Panc1 (cell line): ENCODE measurements around the gene FNBP1L. TPM values are rescaled to one million over a fixed set of nuclear protein-coding genes. Genes with fewer than 3 reads are reported as not detected.

Experiments used
- ATAC-seq: fragments of 200-7000 bp; cut with Tn5 transposase; 2 replicates; pipeline ENCODE4 v1.9.1; 2020; ENCODE audit warnings: mild to moderate bottlenecking, moderate library complexity
- BruUV-seq: library from RNA; stranded (reverse); fragments of 400-500 nt; replicated peaks from 2 replicates; lab custom pipeline; 2021; lab: Mats Ljungman, UMichigan
- CTCF ChIA-PET: fragments of 300-600 bp; sonication (Branson Sonifier 250); formaldehyde crosslinking; loops from one replicate; lab custom pipeline; 2022; ENCODE audit warnings: antibody characterized with exemption; lab: Charles Lee
- POLR2A ChIA-PET: fragments of 300-600 bp; sonication (Branson Sonifier 250); formaldehyde crosslinking; loops from one replicate; lab custom pipeline; 2022; ENCODE audit warnings: antibody characterized with exemption; lab: Charles Lee
- DNase-seq: peaks from one replicate; pipeline ENCODE4 v3.0.0-alpha.2; 2010; ENCODE audit warnings: low read depth, low spot score
- H3K27ac ChIP-seq: 2 replicates; pipeline ENCODE4 v1.5.1; 2011; ENCODE audit warnings: mild to moderate bottlenecking, low read length, inconsistent platforms
- H3K27me3 ChIP-seq: fragments of 200-500 bp; sonication (Bioruptor generic); 2 replicates; pipeline ENCODE4 v1.6.0; 2014; ENCODE audit warnings: low read length, inconsistent platforms; ENCODE audit not compliant: control insufficient read depth, insufficient read depth
- H3K36me3 ChIP-seq: fragments of 200-500 bp; sonication (Bioruptor generic); 2 replicates; pipeline ENCODE4 v1.5.1; 2014; ENCODE audit warnings: inconsistent platforms, mild to moderate bottlenecking, low read length, moderate library complexity; ENCODE audit not compliant: control insufficient read depth, insufficient read depth
- H3K4me1 ChIP-seq: 2 replicates; pipeline ENCODE4 v1.5.1; 2011; ENCODE audit warnings: inconsistent platforms, mild to moderate bottlenecking, low read length, moderate library complexity; ENCODE audit not compliant: control insufficient read depth, insufficient read depth
- H3K4me3 ChIP-seq, 2 experiments: 2 replicates each; pipeline ENCODE4 v1.5.1; 2011 to 2012; ENCODE audit warnings: low read depth in 2 of 2, low read length in 2 of 2, mild to moderate bottlenecking in 2 of 2, inconsistent platforms in 1 of 2, moderate library complexity in 1 of 2
- H3K9me3 ChIP-seq: fragments of 200-500 bp; sonication (Bioruptor generic); 2 replicates; pipeline ENCODE4 v1.5.1; 2014; ENCODE audit warnings: low read depth, mild to moderate bottlenecking, inconsistent platforms, low read length, moderate library complexity; ENCODE audit not compliant: control insufficient read depth, insufficient read depth
- CTCF ChIP-seq: fragments of 450-650 bp; IDR thresholded peaks from 2 replicates; pipeline ENCODE4 v1.5.1; 2017; ENCODE audit warnings: mild to moderate bottlenecking
- POLR2AphosphoS5 ChIP-seq: IDR thresholded peaks from 2 replicates; pipeline ENCODE4 v1.6.1; 2012; ENCODE audit warnings: mild to moderate bottlenecking, low read depth, low read length, moderate library complexity
- REST ChIP-seq, 2 experiments: IDR thresholded peaks; 2 replicates each; pipeline ENCODE4 v1.6.1; 2011 to 2012; ENCODE audit warnings: low read depth in 2 of 2, control low read depth in 1 of 2, low read length in 1 of 2, mild to moderate bottlenecking in 1 of 2, moderate library complexity in 1 of 2; ENCODE audit not compliant: insufficient read depth in 1 of 2
- SIN3A ChIP-seq: IDR thresholded peaks from 2 replicates; pipeline ENCODE4 v1.6.1; 2012; ENCODE audit warnings: low read depth, mild to moderate bottlenecking, low read length, moderate library complexity, borderline replicate concordance; ENCODE audit not compliant: insufficient read depth
- TCF7L2 ChIP-seq: IDR thresholded peaks from 2 replicates; pipeline ENCODE4 v1.6.1; 2011; ENCODE audit warnings: mild to moderate bottlenecking, low read depth, low read length, inconsistent platforms
- in situ Hi-C: cut with HindIII; loops from 2 replicates; pipeline ENCODE4 v1.10.0; 2016; ENCODE audit warnings: low sequenced_read_pairs, low pct_unique_long_range_greater_than_20kb
- intact Hi-C: fragments of 100-400 bp; cut with micrococcal nuclease; formaldehyde crosslinking; loops from one replicate; pipeline ENCODE4 v1.10.0; 2022; ENCODE audit not compliant: unreplicated experiment
- total RNA-seq: library from RNA; stranded (reverse); gene quantifications from one replicate; pipeline ENCODE4 v1.2.1, GENCODE V29; 2021; ENCODE audit not compliant: unreplicated experiment

FNBP1L gene
- total RNA-seq, 1 experiment from 2014 or later, result 25.1 TPM

GRCh38 chr1:93502571-93502970, 54.7 kb downstream of the FNBP1L start:
- H3K4me3 ChIP-seq, result no peak overlapping the region
- H3K27me3 ChIP-seq, result no peaks in the 10 kb centered on the region
- intact Hi-C loops, result no loop called here
- no TSS peak for BruUV-seq
- DNase-seq (no peak), ATAC-seq (no peak)
- H3K27ac ChIP-seq, result no peak overlapping the region
- in situ Hi-C loops, result no loop called here
- POLR2A ChIA-PET, result no interaction called here
- H3K9me3 ChIP-seq, result no peaks in the 10 kb centered on the region
- H3K36me3 ChIP-seq, result no peaks in the 10 kb centered on the region
- CTCF ChIA-PET, result no interaction called here
- no peaks in the 10 kb centered on the region; the same call in 1 of the 2 replicates for H3K4me1 ChIP-seq
- TF ChIP-seq SIN3A (no peak), TCF7L2 (no peak), CTCF (no peak), POLR2AphosphoS5 (no peak), REST (IDR thresholded peaks at IDR 0.05; ENCODE audit: insufficient read depth in 1 of 2, low read depth in 2 of 2, low read length in 1 of 2) (no peak)

- ATAC-seq, result no peak
- no peak for DNase-seq
- no peaks in the 10 kb centered on the region for H3K9me3 ChIP-seq
- no peaks in the 10 kb centered on the region for H3K27me3 ChIP-seq
- POLR2A ChIA-PET, result no interaction called here
- BruUV-seq, result no TSS peak
- no peak overlapping the region for H3K4me3 ChIP-seq
- H3K36me3 ChIP-seq, result no peaks in the 10 kb centered on the region
- in situ Hi-C loops (no loop called here), intact Hi-C loops (no loop called here)
- no peak overlapping the region for H3K27ac ChIP-seq
- TF ChIP-seq CTCF, result no peak
- CTCF ChIA-PET, result no interaction called here
- no peaks in the 10 kb centered on the region; the same call in 1 of the 2 replicates for H3K4me1 ChIP-seq
These were observed 55.2 kb downstream of the FNBP1L start for GRCh38 chr1:93503163-93503562.

GRCh38 chr1:93503816-93504215, 55.9 kb downstream of the FNBP1L start:
- no peak for ATAC-seq
- ChIA-PET CTCF (no interaction called here), POLR2A (no interaction called here)
- Histone ChIP-seq H3K27ac (no peak overlapping the region), H3K4me1 (no peaks in the 10 kb centered on the region; the same call in 1 of the 2 replicates), H3K36me3 (no peaks in the 10 kb centered on the region), H3K9me3 (no peaks in the 10 kb centered on the region), H3K4me3 (no peak overlapping the region), H3K27me3 (no peaks in the 10 kb centered on the region)
- intact Hi-C loops, result no loop called here
- TF ChIP-seq SIN3A (no peak), CTCF (no peak), POLR2AphosphoS5 (no peak), TCF7L2 (no peak), REST (IDR thresholded peaks at IDR 0.05; ENCODE audit: insufficient read depth in 1 of 2, low read depth in 2 of 2, low read length in 1 of 2) (no peak)
- in situ Hi-C loops, result no loop called here
- DNase-seq, result no peak
- BruUV-seq, result no TSS peak
